Heart right ventricle (tissue), 16 donors: ENCODE results near the gene PLP1. TPM values are rescaled to one million over a fixed set of nuclear protein-coding genes. Genes with fewer than 3 reads are reported as not detected.

ENCODE experiments used
- ATAC-seq, 8 donors: fragments of 200-7000 bp; cut with Tn5 transposase; one replicate each; pipeline ENCODE4 v1.9.1; 2020; ENCODE audit warnings: mild to moderate bottlenecking in 8 of 8, moderate library complexity in 8 of 8, moderate number of reproducible peaks in 1 of 8
- DNase-seq, 2 donors: peaks; one replicate each; pipeline ENCODE4 v3.0.0-alpha.2; 2020
- H3K27ac ChIP-seq, 10 donors: fragments of 200-600 bp; sonication (generic) in 2 of 10; one replicate each; pipeline versions ENCODE4 v1.5.0 to v1.8.0; 2020 to 2022; ENCODE audit warnings: mild to moderate bottlenecking in 3 of 10
- H3K27me3 ChIP-seq, 7 donors: fragments of 200-600 bp; one replicate each; pipeline ENCODE4 v1.8.0; 2021 to 2022; ENCODE audit warnings: mild to moderate bottlenecking in 2 of 7
- H3K36me3 ChIP-seq, 9 donors: fragments of 200-600 bp; sonication (generic) in 1 of 9; one replicate each; pipeline versions ENCODE4 v1.5.0 to v1.8.0; 2020 to 2022; ENCODE audit warnings: mild to moderate bottlenecking in 2 of 9
- H3K4me1 ChIP-seq, 9 donors: fragments of 200-600 bp; sonication (generic) in 1 of 9; one replicate each; pipeline versions ENCODE4 v1.5.0 to v1.8.0; 2020 to 2022; ENCODE audit warnings: mild to moderate bottlenecking in 4 of 9
- H3K4me3 ChIP-seq, 10 donors: fragments of 200-600 bp; sonication (generic) in 2 of 10; one replicate each; pipeline versions ENCODE4 v1.5.0 to v1.8.0; 2020 to 2022; ENCODE audit warnings: mild to moderate bottlenecking in 7 of 10, moderate library complexity in 2 of 10
- H3K9me3 ChIP-seq, 11 donors: fragments of 200-600 bp in 10 of 11; sonication (generic) in 2 of 11; one replicate each; pipeline versions ENCODE4 v1.5.0 to v1.8.0; 2013 to 2022; ENCODE audit warnings: mild to moderate bottlenecking in 2 of 11, control low read depth in 1 of 11, moderate library complexity in 1 of 11
- WGBS, 2 donors: extraction: QIAGEN DNeasy Blood & Tissue Kit; methylation state at CpG; one replicate each; pipeline ENCODE4 v1.1.7; 2013; ENCODE audit warnings: inconsistent platforms in 1 of 2; 5-methylcytosine and 5-hydroxymethylcytosine counted together
- intact Hi-C, 10 donors: fragments of 100-400 bp; cut with DNase I; formaldehyde crosslinking; loops; one replicate each; pipeline versions ENCODE4 v1.11.1 to v1.14.2; 2022
- polyA plus RNA-seq, 2 donors: library from polyadenylated mRNA; stranded (reverse); fragments of 200-250 nt; gene quantifications; one replicate each; pipeline ENCODE4 v1.2.3, GENCODE V29; 2013
- total RNA-seq, 10 donors: library from RNA; stranded (reverse); fragmentation: NEBNext Ultra II Directional in 3 of 10; extraction: Animal tissue kit (Norgen Biotek cat#: 25700) in 3 of 10; gene quantifications; one replicate each; pipeline versions ENCODE4 v1.2.1 to v1.2.4, GENCODE V29; 2021 to 2023
- TF ChIP-seq, protein P1 (sequence below), 9 donors: fragments of 200-600 bp; sonication (generic) in 2 of 9; IDR thresholded peaks; one replicate each; pipeline versions ENCODE4 v1.5.0 to v1.8.0; 2021 to 2022; ENCODE audit warnings: antibody characterized with exemption in 9 of 9, mild to moderate bottlenecking in 5 of 9, moderate library complexity in 1 of 9
- donor health status: Arrhythmogenic right ventricular cardiomyopathy.
- donor health status: ischemic (EF 13 %, LVEDD 7.1; RV severe dilation, severe dysfunction).
- donor health status: healthy with polysubstance abuse.
- donor health status: DM: no; HTN: yes; CAD: no.
- donor health status: DM: no; HTN: no; CAD: no.
- donor health status: ischemic (EF 25% LVEDD 6.9; RV normal size, moderate dysfunction).
- donor health status: ischemic (EF 25% LVEDD 5.7; RV mildly dilated, moderate dysfunction).
- donor health status: healthy.
- donor health status: DM: yes; HTN: yes; CAD: no.
- donor health status: Ischemic cardiomyopathy.
- donor health status: ischemic (EF 35%, LVEDD 5.7; RV mildly dilated, moderate dysfunction).
- donor health status: nonischemic (EF 11% LVEDD 7.7; RV severe dilation, severe dysfunction).
- donor health status: DM: yes; HTN: yes; CAD: no.
- donor health status: PGD.
- donor health status: ischemic (EF 29% LVEDD 5.4; RV normal size, mild dysfunction).
- donor health status: nonischemic (EF 23%, LVEDD 6.1; RV moderate dilation, normal function).

Gene PLP1
- total and polyA plus RNA-seq, 12 donors = 0.94 to 10.4 (median 2.6) TPM

DNA sequence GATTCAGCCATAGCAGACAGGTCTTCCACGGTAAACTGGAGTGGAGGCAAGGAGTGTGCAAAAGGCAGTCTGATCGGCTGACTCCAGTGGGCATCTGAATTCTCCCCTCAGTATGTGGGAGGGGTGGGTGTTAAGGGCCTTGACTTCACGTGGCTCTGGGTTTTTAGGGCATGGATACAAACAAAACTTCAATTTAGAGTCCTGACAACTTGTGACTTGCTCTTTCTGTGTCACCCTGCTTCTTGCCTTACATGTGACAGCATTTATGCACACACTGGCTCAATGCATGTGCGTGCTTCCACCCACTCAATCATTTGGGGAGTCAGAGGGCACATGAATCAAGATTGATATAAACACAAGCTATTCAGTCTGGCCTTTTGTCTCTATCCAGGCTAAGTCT is 17.5 kb downstream of the PLP1 start:
- TF ChIP-seq, protein P1, sequence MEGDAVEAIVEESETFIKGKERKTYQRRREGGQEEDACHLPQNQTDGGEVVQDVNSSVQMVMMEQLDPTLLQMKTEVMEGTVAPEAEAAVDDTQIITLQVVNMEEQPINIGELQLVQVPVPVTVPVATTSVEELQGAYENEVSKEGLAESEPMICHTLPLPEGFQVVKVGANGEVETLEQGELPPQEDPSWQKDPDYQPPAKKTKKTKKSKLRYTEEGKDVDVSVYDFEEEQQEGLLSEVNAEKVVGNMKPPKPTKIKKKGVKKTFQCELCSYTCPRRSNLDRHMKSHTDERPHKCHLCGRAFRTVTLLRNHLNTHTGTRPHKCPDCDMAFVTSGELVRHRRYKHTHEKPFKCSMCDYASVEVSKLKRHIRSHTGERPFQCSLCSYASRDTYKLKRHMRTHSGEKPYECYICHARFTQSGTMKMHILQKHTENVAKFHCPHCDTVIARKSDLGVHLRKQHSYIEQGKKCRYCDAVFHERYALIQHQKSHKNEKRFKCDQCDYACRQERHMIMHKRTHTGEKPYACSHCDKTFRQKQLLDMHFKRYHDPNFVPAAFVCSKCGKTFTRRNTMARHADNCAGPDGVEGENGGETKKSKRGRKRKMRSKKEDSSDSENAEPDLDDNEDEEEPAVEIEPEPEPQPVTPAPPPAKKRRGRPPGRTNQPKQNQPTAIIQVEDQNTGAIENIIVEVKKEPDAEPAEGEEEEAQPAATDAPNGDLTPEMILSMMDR (IDR thresholded peaks at IDR 0.05) = no peak
- Histone ChIP-seq H3K4me1 (no peaks in the 10 kb centered on the region), H3K27ac (no peak overlapping the region), H3K4me3 (no peak overlapping the region), H3K27me3 (peaks cover 0 to 70% (median 0%) of the 10 kb centered on the region in 7 donors), H3K36me3 (no peaks in the 10 kb centered on the region), H3K9me3 (no peaks in the 10 kb centered on the region)
- intact Hi-C loops = no loop called here
- ATAC-seq = no peak
- no peak for DNase-seq
- 72 to 84% methylated on average over 4 of the region's 4 CpGs for WGBS, 2 donors

DNA sequence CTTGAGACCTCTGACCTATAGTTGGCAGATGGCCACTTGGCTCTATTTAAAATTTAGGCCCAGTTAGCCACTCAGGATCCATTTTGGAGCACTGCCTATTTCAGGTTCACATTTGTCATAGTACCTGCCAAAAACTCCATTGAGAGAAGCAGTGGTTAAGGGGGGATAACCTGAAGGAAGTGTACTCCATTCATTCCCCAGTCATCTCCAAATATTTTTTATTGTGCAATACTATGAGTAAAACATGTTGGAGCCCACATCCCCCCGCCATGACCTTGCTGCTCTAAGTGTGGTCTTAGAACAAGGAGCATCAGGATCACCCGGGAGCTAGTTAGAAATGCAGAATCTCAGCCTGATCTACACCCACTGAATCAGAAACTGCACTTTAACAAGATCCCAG is 21.1 kb downstream of the PLP1 start:
- no peak overlapping the region for H3K4me3 ChIP-seq
- DNase-seq = no peak
- H3K36me3 ChIP-seq = no peaks in the 10 kb centered on the region
- H3K27me3 ChIP-seq = peaks cover 0 to 53% (median 0%) of the 10 kb centered on the region in 7 donors
- no peaks in the 10 kb centered on the region for H3K9me3 ChIP-seq
- no peaks in the 10 kb centered on the region for H3K4me1 ChIP-seq
- TF ChIP-seq, protein P1 (IDR thresholded peaks at IDR 0.05) = no peak
- H3K27ac ChIP-seq = no peak overlapping the region
- no peak for ATAC-seq
- whole genome bisulfite sequencing, 2 donors = 96% methylated on average over 2 of the region's 2 CpGs
- intact Hi-C loops = no loop called here

- intact Hi-C loops = no loop called here
- H3K9me3 ChIP-seq = no peaks in the 10 kb centered on the region
- no peaks in the 10 kb centered on the region for H3K4me1 ChIP-seq
- no peak overlapping the region for H3K27ac ChIP-seq
- no peak overlapping the region for H3K4me3 ChIP-seq
- peaks cover 0 to 43% (median 0%) of the 10 kb centered on the region in 7 donors for H3K27me3 ChIP-seq
- 95 to 98% methylated on average over 2 of the region's 2 CpGs for WGBS, 2 donors
- ATAC-seq = no peak
- TF ChIP-seq, protein P1 (IDR thresholded peaks at IDR 0.05) = no peak
- DNase-seq = no peak
- no peaks in the 10 kb centered on the region for H3K36me3 ChIP-seq
These were observed 23.7 kb downstream of the PLP1 start for GRCh38 chrX:103800318-103800717.

DNA sequence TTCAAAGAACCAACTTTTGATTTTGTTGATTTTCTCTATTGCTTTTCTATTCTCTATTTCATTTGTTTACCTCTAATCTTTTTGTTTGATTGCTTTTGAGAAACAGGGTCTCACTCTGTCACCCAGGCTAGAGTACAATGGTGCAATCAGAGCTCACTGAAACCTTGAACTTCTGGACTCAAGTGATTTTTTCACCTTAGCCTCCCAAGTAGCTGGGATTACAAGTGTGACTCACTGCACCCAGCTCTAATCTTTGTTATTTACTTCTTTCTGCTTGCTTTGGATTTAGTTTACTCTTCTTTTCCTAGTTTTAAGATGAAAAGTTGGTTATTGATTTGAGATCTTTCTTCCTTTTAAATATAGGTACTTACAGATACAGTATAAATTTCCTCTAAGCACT is 29.2 kb downstream of the PLP1 start:
- Histone ChIP-seq H3K36me3 (no peaks in the 10 kb centered on the region), H3K9me3 (no peaks in the 10 kb centered on the region), H3K4me1 (no peaks in the 10 kb centered on the region), H3K27me3 (peaks cover 0 to 39% (median 0%) of the 10 kb centered on the region in 7 donors), H3K27ac (no peak overlapping the region), H3K4me3 (no peak overlapping the region)
- DNase-seq (no peak), ATAC-seq (no peak)
- TF ChIP-seq, protein P1 (IDR thresholded peaks at IDR 0.05) = no peak
- intact Hi-C loops = no loop called here
